Right renal cortex interstitium (tissue), 3 donors: Measurements from ENCODE around the gene BFAR. TPM values are rescaled to one million over a fixed set of nuclear protein-coding genes. Genes with fewer than 3 reads are reported as not detected.
"Not testable (repeated sequence)": the region's sequence is repeated elsewhere in the genome, so short reads cannot be mapped to it uniquely, and the experiment has no call there.

Experiments
- DNase-seq, 3 donors: peaks; one replicate each; pipeline ENCODE4 v3.0.0-alpha.2; 2013; ENCODE audit warnings: low read depth in 3 of 3, low spot score in 2 of 3
- polyA plus RNA-seq, 3 donors: library from polyadenylated mRNA; unstranded; fragments of 120-200 nt; gene quantifications; one replicate each; pipeline ENCODE4 v1.2.1, GENCODE V29; 2013; ENCODE audit not compliant: insufficient read length in 3 of 3

Gene BFAR
- polyA plus RNA-seq, 3 donors, result 72.3 to 80.4 (median 77.2) TPM

DNA sequence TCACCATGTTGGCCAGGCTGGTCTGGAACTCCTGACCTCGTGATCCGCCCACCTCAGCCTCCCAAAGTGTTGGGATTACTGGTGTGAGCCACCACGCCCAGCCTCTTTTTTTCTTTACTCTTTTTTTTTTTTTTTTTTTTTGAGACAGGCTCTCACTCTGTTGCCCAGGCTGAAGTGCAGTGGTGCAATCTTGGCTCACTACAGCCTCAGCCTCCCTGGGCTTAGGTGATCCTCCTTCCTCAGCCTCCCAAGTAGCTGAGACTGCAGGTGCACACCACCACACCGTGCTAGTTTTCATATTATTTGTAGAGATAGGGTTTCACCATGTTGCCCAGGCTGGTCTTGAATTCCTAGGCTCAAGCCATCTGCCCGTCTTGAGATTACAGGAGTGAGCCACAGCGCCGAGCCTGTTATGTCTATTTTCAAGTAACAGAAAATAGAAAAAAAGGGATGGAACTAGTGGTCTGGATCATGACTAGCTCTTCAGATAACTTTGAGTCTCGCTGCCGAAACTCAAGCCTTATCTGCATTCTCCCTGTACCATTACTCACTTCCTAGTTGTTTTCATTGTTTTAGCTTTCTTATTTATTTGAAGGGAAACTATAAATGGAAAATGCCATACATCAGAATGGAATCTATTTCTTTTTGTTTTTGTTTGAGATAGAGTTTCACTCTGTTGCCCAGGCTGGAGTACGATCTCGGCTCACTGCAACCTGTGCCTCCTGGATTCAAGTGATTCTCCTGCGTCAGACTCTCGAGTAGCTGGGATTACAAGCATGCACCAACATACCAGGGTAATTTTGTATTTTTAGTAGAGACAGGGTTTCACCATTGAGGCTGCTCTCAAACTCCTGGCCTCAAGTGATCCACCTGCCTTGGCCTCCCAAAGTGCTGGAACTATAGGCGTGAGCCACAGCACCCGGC, 53.4 kb downstream of the BFAR start:
- DNase-seq, result not testable (repeated sequence)

DNA sequence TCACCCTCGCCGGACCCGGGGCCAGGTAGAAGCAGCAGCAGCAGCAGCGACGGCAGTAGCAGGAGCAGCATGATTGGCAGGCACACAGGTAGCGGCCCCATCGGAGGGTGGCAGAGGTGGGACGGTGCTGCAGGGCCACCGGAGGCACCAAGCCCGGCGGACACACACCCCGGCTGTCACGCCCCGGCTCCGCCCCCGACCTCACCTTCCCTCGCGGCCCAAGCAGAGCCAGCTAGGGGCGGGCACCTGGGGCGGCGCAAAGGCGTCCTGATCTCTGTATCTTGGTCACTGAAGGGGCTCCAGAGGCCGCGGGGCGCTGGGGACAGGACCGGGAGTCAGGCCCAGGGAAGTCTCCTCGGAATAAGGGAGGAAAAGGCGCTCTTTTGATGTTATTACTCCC, 61.4 kb downstream of the BFAR start, which contains the start of gene PLA2G10:
Gene PLA2G10 (minus strand): TSS at position 180 of the 400 bp plus-strand sequence. CDS start 79 bp downstream, at position 101.
- not testable (repeated sequence) for DNase-seq

DNA sequence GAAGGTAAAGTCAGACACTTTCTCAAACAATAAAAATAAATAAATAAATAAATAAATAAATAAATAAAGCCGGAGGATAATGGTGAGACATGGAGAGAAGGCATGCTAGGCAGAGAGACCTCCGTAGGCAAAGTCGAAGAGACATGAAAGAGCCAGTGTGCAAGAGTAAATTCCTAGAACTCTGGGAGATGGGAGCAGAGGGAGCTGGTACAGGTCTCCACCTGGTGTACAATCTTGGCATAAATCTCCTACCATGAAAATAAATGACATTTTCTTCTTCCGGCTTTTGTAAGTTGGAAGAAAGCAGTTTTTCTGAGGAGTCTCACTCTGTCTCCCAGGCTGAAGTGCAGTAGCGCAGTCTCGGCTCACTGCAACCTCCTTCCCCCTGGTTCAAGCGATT, 69.1 kb downstream of the BFAR start:
- DNase-seq, result not testable (repeated sequence)

DNA sequence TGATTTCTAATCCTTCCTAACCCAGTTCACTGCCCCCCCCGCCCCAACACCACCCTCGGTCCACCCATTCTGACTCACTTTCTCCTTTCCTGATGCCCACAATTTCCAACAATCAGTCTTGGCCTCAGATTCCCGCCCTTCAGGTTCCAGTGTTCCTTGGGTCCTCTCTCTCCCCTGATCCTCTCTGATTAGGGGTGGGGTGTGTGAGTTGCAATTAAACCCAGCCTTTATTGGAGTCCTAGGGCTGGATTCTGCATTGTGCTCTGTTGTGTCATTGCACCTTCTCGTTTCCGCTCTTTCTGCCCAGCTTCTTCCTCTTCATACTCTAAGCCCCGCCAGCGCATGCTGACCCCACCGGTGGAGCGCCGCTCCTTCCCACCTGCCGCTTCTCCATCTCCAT, 69.9 kb downstream of the BFAR start:
- DNase-seq, result not testable (repeated sequence)

DNA sequence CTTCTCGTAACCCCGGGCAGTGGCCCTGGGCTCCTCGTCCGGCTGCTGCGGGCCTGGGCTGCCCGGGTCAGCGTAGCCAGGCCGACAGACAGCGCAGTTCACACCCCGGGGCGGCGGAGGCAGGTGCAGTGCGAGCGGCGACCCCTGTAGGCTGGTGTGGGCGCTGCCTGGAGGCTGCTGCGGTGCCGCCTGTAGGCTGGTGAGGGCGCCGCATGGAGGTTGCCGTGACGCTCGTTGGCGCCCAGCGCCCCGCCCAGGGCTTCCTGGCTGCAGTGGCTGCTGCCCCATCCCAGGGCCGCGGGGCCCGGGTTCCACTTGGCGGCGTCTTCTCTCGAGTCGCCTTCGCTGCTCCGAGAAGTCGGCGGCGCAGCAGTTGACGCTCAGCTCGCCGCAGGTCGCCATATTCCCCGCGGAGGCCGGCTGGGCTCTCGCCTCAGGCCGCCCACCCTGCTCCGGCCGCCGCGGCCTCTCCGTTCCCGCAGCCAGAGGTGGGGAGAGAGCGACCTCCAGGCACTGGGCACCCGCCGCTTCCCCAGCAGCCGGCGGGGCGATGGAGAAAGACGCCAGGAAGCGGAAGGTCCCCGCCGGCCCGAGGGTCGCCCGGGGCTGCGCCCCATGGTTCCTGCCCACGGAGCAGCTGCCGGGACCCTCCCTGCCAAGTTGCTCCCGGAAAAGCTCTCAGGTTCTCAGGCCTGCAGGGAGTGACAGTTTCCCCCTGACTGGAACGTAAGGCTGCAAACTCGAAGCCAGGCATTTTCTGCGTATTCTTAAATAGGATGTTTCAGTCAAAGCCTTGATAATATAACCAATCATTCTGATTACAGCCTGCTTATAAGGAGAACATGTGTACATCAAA, 70.6 kb downstream of the BFAR start, which contains the start of gene NPIPA3:
Gene NPIPA3 (plus strand): TSS at position 256 of the 856 bp plus-strand sequence. CDS start 5,533 bp downstream, outside the sequence.
- DNase-seq, result not testable (repeated sequence)

Other genes with a start within 250 kb of the BFAR start
- gene PARN, start 2.7 kb upstream of the BFAR start, polyA plus RNA-seq, result 10 to 100 TPM; 38.8 to 45.4 (median 38.9) TPM
- under 1 TPM; 0.21 to 0.57 (median 0.39) TPM for gene PLA2G10, start 61.4 kb downstream of the BFAR start, polyA plus RNA-seq
- gene NPIPA3, start 70.5 kb downstream of the BFAR start, polyA plus RNA-seq, result 10 to 100 TPM in 1 of 3 donors, 1 to 10 TPM in 2; 7.4 to 10.0 (median 8.2) TPM
- gene NPIPA2, start 109.6 kb downstream of the BFAR start, polyA plus RNA-seq, result 1 to 10 TPM in 2 of 3 donors, not detected in 1; 3.9 to 4.0 TPM
- 10 to 100 TPM; 69.8 to 86.7 (median 86.7) TPM for gene NOMO1, start 200.8 kb downstream of the BFAR start, polyA plus RNA-seq